Liver (tissue), 9 donors: ENCODE results near the gene PNPT1. TPM values are rescaled to one million over a fixed set of nuclear protein-coding genes. Genes with fewer than 3 reads are reported as not detected.

Experiments used
- DNase-seq: peaks from one replicate; pipeline ENCODE4 v3.0.0-alpha.2; 2017; ENCODE audit warnings: low spot score
- H3K27ac ChIP-seq, 2 donors: one replicate each; pipeline ENCODE4 v1.7.0; 2013; ENCODE audit warnings: inconsistent platforms in 2 of 2, low read length in 2 of 2, control low read depth in 1 of 2, low read depth in 1 of 2, mild to moderate bottlenecking in 1 of 2
- H3K27me3 ChIP-seq, 4 donors: one replicate each; pipeline versions ENCODE4 v1.6.1 to v1.7.0; 2013; ENCODE audit warnings: low read length in 3 of 4, inconsistent platforms in 1 of 4, mild to moderate bottlenecking in 1 of 4, moderate library complexity in 1 of 4; ENCODE audit not compliant: control insufficient read depth in 4 of 4, insufficient read depth in 4 of 4
- H3K36me3 ChIP-seq, 4 donors: one replicate each; pipeline versions ENCODE4 v1.6.1 to v1.7.0; 2013; ENCODE audit warnings: low read length in 3 of 4, mild to moderate bottlenecking in 3 of 4, low read depth in 1 of 4, moderate library complexity in 1 of 4; ENCODE audit not compliant: control insufficient read depth in 4 of 4, insufficient read depth in 3 of 4
- H3K4me1 ChIP-seq, 4 donors: one replicate each; pipeline versions ENCODE4 v1.6.1 to v1.7.0; 2013; ENCODE audit warnings: low read length in 3 of 4, mild to moderate bottlenecking in 3 of 4, moderate library complexity in 1 of 4; ENCODE audit not compliant: control insufficient read depth in 4 of 4, insufficient read depth in 4 of 4
- H3K4me3 ChIP-seq, 3 donors: one replicate each; pipeline versions ENCODE4 v1.6.1 to v1.7.0; 2013; ENCODE audit warnings: low read length in 3 of 3, control low read depth in 1 of 3, low read depth in 1 of 3, mild to moderate bottlenecking in 1 of 3
- H3K9ac ChIP-seq, 2 donors: one replicate each; pipeline ENCODE4 v1.7.0; 2013; ENCODE audit warnings: low read length in 2 of 2, mild to moderate bottlenecking in 2 of 2, moderate library complexity in 2 of 2, control low read depth in 1 of 2, low read depth in 1 of 2
- H3K9me3 ChIP-seq, 4 donors: one replicate each; pipeline versions ENCODE4 v1.6.1 to v1.7.0; 2013; ENCODE audit warnings: low read length in 3 of 4; ENCODE audit not compliant: control insufficient read depth in 4 of 4
- ATF3 ChIP-seq: IDR thresholded peaks from 2 replicates; pipeline ENCODE4 v1.6.1; 2016; ENCODE audit warnings: antibody characterized with exemption
- EGR1 ChIP-seq, 2 donors: IDR thresholded peaks; 2 replicates each; pipeline ENCODE4 v1.6.1; 2016 to 2018; ENCODE audit warnings: antibody characterized with exemption in 2 of 2, low read depth in 2 of 2
- FOXA1 ChIP-seq: IDR thresholded peaks from 2 replicates; pipeline ENCODE4 v1.6.1; 2016; ENCODE audit warnings: antibody characterized with exemption
- GABPA ChIP-seq, 2 donors: IDR thresholded peaks in 1 of 2; conservative IDR thresholded peaks in 1 of 2; 2 replicates each; pipeline ENCODE4 v1.6.1; 2016; ENCODE audit warnings: antibody characterized with exemption in 2 of 2, mild to moderate bottlenecking in 1 of 2, moderate library complexity in 1 of 2
- HNF4A ChIP-seq, 2 donors: conservative IDR thresholded peaks; 2 replicates each; pipeline ENCODE4 v1.6.1; 2016; ENCODE audit warnings: antibody characterized with exemption in 2 of 2, mild to moderate bottlenecking in 2 of 2
- HNF4G ChIP-seq: IDR thresholded peaks from 2 replicates; pipeline ENCODE4 v1.6.1; 2016; ENCODE audit warnings: antibody characterized with exemption
- JUND ChIP-seq, 2 donors: IDR thresholded peaks; 2 replicates each; pipeline ENCODE4 v1.6.1; 2016; ENCODE audit warnings: antibody characterized with exemption in 2 of 2
- MAX ChIP-seq: IDR thresholded peaks from 2 replicates; pipeline ENCODE4 v1.6.1; 2016; ENCODE audit warnings: antibody characterized with exemption
- NR2F2 ChIP-seq: IDR thresholded peaks from 2 replicates; pipeline ENCODE4 v1.6.1; 2016; ENCODE audit warnings: antibody characterized with exemption
- RAD21 ChIP-seq, 2 donors: IDR thresholded peaks; 2 replicates each; pipeline ENCODE4 v1.6.1; 2016; ENCODE audit warnings: antibody characterized with exemption in 2 of 2, mild to moderate bottlenecking in 2 of 2
- REST ChIP-seq: IDR thresholded peaks from 2 replicates; pipeline ENCODE4 v1.6.1; 2016; ENCODE audit warnings: antibody characterized with exemption, mild to moderate bottlenecking
- SP1 ChIP-seq: IDR thresholded peaks from 2 replicates; pipeline ENCODE4 v1.6.1; 2018; ENCODE audit warnings: antibody characterized with exemption, mild to moderate bottlenecking
- YY1 ChIP-seq: IDR thresholded peaks from 2 replicates; pipeline ENCODE4 v1.6.1; 2016; ENCODE audit warnings: antibody characterized with exemption, mild to moderate bottlenecking
- WGBS: extraction: QIAGEN DNeasy Blood & Tissue Kit; methylation state at CpG from one replicate; pipeline ENCODE4 v1.1.7; 2013; 5-methylcytosine and 5-hydroxymethylcytosine counted together
- polyA plus RNA-seq, 2 donors: library from polyadenylated mRNA; stranded (reverse) in 1 of 2; unstranded in 1 of 2; fragments of 200-250 nt in 1 of 2; fragments of >200 nt in 1 of 2; fragmentation: Nextera tagmentation in 1 of 2; extraction: Ambion mirVana in 1 of 2; gene quantifications; one replicate each; pipeline versions ENCODE4 v1.2.1 to v1.2.3, GENCODE V29; 2013 to 2015
- total RNA-seq, 2 donors: library from RNA; depleted of rRNA; stranded (reverse); fragments of >200 nt; gene quantifications; one replicate each; pipeline ENCODE4 v1.2.3, GENCODE V29; 2014
- TF ChIP-seq, protein P1 (sequence below): IDR thresholded peaks from 2 replicates; pipeline ENCODE4 v1.6.1; 2016; ENCODE audit warnings: antibody characterized with exemption
- donor health status: healthy.
- donor health status: healthy.
- donor health status: healthy.
- donor health status: healthy.
- donor health status: healthy.

Gene PNPT1
- total and polyA plus RNA-seq, 4 donors, result 8.0 to 11.4 (median 8.7) TPM

GRCh38 chr2:55627915-55628314 lies 65.7 kb downstream of the PNPT1 start:
- H3K4me3 ChIP-seq, result no peak overlapping the region
- no peaks in the 10 kb centered on the region for H3K27me3 ChIP-seq
- no peak for TF ChIP-seq JUND (IDR thresholded peaks at IDR 0.05)
- 90% methylated on average over 1 of the region's 1 CpG for WGBS
- H3K9me3 ChIP-seq, result no peaks in the 10 kb centered on the region
- no peak overlapping the region for H3K9ac ChIP-seq
- H3K4me1 ChIP-seq, result peaks cover 0 to 7% (median 3%) of the 10 kb centered on the region in 4 donors
- no peak for DNase-seq
- no peak overlapping the region for H3K27ac ChIP-seq
- no peaks in the 10 kb centered on the region for H3K36me3 ChIP-seq

- Histone ChIP-seq H3K27me3 (no peaks in the 10 kb centered on the region), H3K27ac (no peak overlapping the region), H3K9ac (no peak overlapping the region), H3K36me3 (no peaks in the 10 kb centered on the region), H3K4me1 (peaks cover 6 to 38% (median 29%) of the 10 kb centered on the region in 4 donors), H3K4me3 (no peak overlapping the region), H3K9me3 (no peaks in the 10 kb centered on the region)
- no peak for TF ChIP-seq YY1
- no peak for TF ChIP-seq SP1
- TF ChIP-seq REST, result no peak
- TF ChIP-seq GABPA (IDR thresholded peaks at IDR 0.05 in 1 of 2, conservative IDR thresholded peaks at IDR 0.05 in 1 of 2), result no peak
- TF ChIP-seq JUND (IDR thresholded peaks at IDR 0.05), result no peak
- TF ChIP-seq HNF4G, result no peak
- no peak for TF ChIP-seq FOXA1
- TF ChIP-seq, protein P1, sequence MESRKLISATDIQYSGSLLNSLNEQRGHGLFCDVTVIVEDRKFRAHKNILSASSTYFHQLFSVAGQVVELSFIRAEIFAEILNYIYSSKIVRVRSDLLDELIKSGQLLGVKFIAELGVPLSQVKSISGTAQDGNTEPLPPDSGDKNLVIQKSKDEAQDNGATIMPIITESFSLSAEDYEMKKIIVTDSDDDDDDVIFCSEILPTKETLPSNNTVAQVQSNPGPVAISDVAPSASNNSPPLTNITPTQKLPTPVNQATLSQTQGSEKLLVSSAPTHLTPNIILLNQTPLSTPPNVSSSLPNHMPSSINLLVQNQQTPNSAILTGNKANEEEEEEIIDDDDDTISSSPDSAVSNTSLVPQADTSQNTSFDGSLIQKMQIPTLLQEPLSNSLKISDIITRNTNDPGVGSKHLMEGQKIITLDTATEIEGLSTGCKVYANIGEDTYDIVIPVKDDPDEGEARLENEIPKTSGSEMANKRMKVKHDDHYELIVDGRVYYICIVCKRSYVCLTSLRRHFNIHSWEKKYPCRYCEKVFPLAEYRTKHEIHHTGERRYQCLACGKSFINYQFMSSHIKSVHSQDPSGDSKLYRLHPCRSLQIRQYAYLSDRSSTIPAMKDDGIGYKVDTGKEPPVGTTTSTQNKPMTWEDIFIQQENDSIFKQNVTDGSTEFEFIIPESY, result no peak
- no peak for TF ChIP-seq RAD21 (IDR thresholded peaks at IDR 0.05)
- no peak for TF ChIP-seq HNF4A (conservative IDR thresholded peaks at IDR 0.05)
- no peak for TF ChIP-seq NR2F2
- TF ChIP-seq ATF3, result no peak
- TF ChIP-seq EGR1 (IDR thresholded peaks at IDR 0.05; ENCODE audit: low read depth in 2 of 2), result no peak
- no peak for TF ChIP-seq MAX
- no peak for DNase-seq
- 96% methylated on average over 7 of the region's 7 CpGs for WGBS
Measured at GRCh38 chr2:55621802-55622201, 71.8 kb downstream of the PNPT1 start.
